Uterus (tissue), 2 donors: ENCODE measurements around the gene RAB9A.

Source experiments
- CTCF ChIP-seq, 4 experiments: fragments of 200-600 bp in 2 of 4; fragments of 450-650 bp in 2 of 4; sonication (generic) in 2 of 4; IDR thresholded peaks; one replicate each; pipeline ENCODE4 v1.5.1; 2016 to 2019; ENCODE audit warnings: antibody characterized with exemption in 4 of 4, mild to moderate bottlenecking in 2 of 4, moderate library complexity in 1 of 4
- POLR2A ChIP-seq, 2 donors: fragments of 450-650 bp; IDR thresholded peaks; one replicate each; pipeline ENCODE4 v1.6.1; 2016; ENCODE audit warnings: antibody characterized with exemption in 2 of 2, mild to moderate bottlenecking in 1 of 2, moderate library complexity in 1 of 2

GRCh38 chrX:13655674-13656073 lies 33.3 kb upstream of the RAB9A start:
- TF ChIP-seq CTCF (IDR thresholded peaks at IDR 0.05), result no peak
- no peak for TF ChIP-seq POLR2A (IDR thresholded peaks at IDR 0.05)
